Measurements from ENCODE around the gene SDHA.
A peak's percentile ranks its signal among the peaks of the same experiment; 100 is the strongest.
"Not testable (repeated sequence)": the region's sequence is repeated elsewhere in the genome, so short reads cannot be mapped to it uniquely, and the experiment has no call there.

The SDHA gene

GRCh38 chr5:186091-187041 is 31.8 kb upstream of the SDHA start:
- no peak for DNase-seq (ENCODE audit: low read depth)

GRCh38 chr5:187042-187431 is 31.1 kb upstream of the SDHA start:
- no peak for DNase-seq (ENCODE audit: low read depth)

GRCh38 chr5:187617-188451 is 30.3 kb upstream of the SDHA start:
- no peak for DNase-seq (ENCODE audit: low read depth)

GRCh38 chr5:188488-189481 is 29.3 kb upstream of the SDHA start:
- peak; percentile 53 for DNase-seq (ENCODE audit: low read depth)

- DNase-seq (ENCODE audit: low read depth) = no peak
Measured at GRCh38 chr5:189486-189885, 28.6 kb upstream of the SDHA start.

GRCh38 chr5:189976-190365 is 28.1 kb upstream of the SDHA start:
- no peak for DNase-seq (ENCODE audit: low read depth)

GRCh38 chr5:190366-191035 is 27.6 kb upstream of the SDHA start:
- no peak for DNase-seq (ENCODE audit: low read depth)

- DNase-seq (ENCODE audit: low read depth) = no peak
Measured at GRCh38 chr5:191036-191948, 26.8 kb upstream of the SDHA start, which contains the start of gene LRRC14B. Gene LRRC14B (plus strand): TSS chr5:191495. CDS start chr5:191539, 44 bp downstream.

GRCh38 chr5:191949-192690 is 26.0 kb upstream of the SDHA start:
- no peak for DNase-seq (ENCODE audit: low read depth)

- DNase-seq (ENCODE audit: low read depth) = no peak
Measured at GRCh38 chr5:192691-192969, 25.5 kb upstream of the SDHA start.

- no peak for DNase-seq (ENCODE audit: low read depth)
Measured at GRCh38 chr5:192970-193831, 24.9 kb upstream of the SDHA start.

- no peak for DNase-seq (ENCODE audit: low read depth)
Measured at GRCh38 chr5:194102-194501, 24.0 kb upstream of the SDHA start.

GRCh38 chr5:194603-195209 is 23.4 kb upstream of the SDHA start:
- DNase-seq (ENCODE audit: low read depth) = no peak

GRCh38 chr5:195401-196160 is 22.5 kb upstream of the SDHA start:
- DNase-seq (ENCODE audit: low read depth) = no peak

GRCh38 chr5:196350-196749 is 21.8 kb upstream of the SDHA start:
- DNase-seq (ENCODE audit: low read depth) = no peak

- DNase-seq (ENCODE audit: low read depth) = not testable (repeated sequence)
Measured at GRCh38 chr5:197031-197430, 21.1 kb upstream of the SDHA start.

GRCh38 chr5:197892-198489 is 20.1 kb upstream of the SDHA start:
- DNase-seq (ENCODE audit: low read depth) = no peak
